ENCODE data around the gene EPB41L4B.

DNA sequence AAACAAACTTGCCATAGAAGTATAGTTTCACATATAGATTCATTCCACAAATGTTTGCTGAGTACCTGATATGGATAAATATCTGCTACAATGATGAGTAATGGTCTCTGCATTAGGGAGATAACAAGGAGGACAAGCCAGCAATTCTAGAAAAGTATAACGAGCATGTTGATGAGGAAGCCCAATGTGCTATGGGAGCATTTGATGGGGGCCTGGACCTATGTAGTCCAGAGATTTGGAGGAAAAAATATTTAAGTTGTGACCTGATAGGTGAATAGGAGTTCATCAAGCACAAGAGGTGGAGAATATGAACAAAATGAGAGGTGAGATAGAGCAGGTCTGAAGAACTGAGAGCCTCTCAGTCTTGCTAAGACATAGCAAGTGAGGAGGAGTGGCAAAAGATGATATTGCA, 186.7 kb downstream of the EPB41L4B start:
- TF ChIP-seq, protein P1, sequence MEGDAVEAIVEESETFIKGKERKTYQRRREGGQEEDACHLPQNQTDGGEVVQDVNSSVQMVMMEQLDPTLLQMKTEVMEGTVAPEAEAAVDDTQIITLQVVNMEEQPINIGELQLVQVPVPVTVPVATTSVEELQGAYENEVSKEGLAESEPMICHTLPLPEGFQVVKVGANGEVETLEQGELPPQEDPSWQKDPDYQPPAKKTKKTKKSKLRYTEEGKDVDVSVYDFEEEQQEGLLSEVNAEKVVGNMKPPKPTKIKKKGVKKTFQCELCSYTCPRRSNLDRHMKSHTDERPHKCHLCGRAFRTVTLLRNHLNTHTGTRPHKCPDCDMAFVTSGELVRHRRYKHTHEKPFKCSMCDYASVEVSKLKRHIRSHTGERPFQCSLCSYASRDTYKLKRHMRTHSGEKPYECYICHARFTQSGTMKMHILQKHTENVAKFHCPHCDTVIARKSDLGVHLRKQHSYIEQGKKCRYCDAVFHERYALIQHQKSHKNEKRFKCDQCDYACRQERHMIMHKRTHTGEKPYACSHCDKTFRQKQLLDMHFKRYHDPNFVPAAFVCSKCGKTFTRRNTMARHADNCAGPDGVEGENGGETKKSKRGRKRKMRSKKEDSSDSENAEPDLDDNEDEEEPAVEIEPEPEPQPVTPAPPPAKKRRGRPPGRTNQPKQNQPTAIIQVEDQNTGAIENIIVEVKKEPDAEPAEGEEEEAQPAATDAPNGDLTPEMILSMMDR (IDR thresholded peaks at IDR 0.05): no peak
- no peak for TF ChIP-seq POLR2A (IDR thresholded peaks at IDR 0.05)

Data from body of pancreas (tissue), 4 donors.